Nephron progenitor cell (in vitro differentiated cells): ENCODE data around the gene KDM5C.

Experiments used
- DNase-seq: peaks from one replicate; pipeline ENCODE4 v3.0.0; 2021
- H3K27ac Mint-ChIP-seq: 2 replicates; pipeline ENCODE4 v1.8.0; 2021; ENCODE audit warnings: mild to moderate bottlenecking, moderate library complexity, mixed read lengths
- H3K27me3 Mint-ChIP-seq: 2 replicates; pipeline ENCODE4 v1.8.0; 2021; ENCODE audit warnings: mild to moderate bottlenecking, low read depth, mixed read lengths; ENCODE audit not compliant: poor library complexity
- H3K36me3 Mint-ChIP-seq: 2 replicates; pipeline ENCODE4 v1.8.0; 2021; ENCODE audit warnings: low read depth, mixed read lengths
- H3K4me1 Mint-ChIP-seq: 2 replicates; pipeline ENCODE4 v1.8.0; 2021; ENCODE audit warnings: mixed read lengths
- H3K4me3 Mint-ChIP-seq: 2 replicates; pipeline ENCODE4 v1.8.0; 2021; ENCODE audit warnings: mild to moderate bottlenecking, moderate library complexity, mixed read lengths
- H3K9me3 Mint-ChIP-seq: 2 replicates; pipeline ENCODE4 v1.8.0; 2021; ENCODE audit warnings: mild to moderate bottlenecking, moderate library complexity, mixed read lengths
- CTCF ChIP-seq: fragments of 200-600 bp; sonication (generic); IDR thresholded peaks from 2 replicates; pipeline ENCODE4 v1.5.0; 2021; ENCODE audit warnings: antibody characterized with exemption

Gene KDM5C

DNA sequence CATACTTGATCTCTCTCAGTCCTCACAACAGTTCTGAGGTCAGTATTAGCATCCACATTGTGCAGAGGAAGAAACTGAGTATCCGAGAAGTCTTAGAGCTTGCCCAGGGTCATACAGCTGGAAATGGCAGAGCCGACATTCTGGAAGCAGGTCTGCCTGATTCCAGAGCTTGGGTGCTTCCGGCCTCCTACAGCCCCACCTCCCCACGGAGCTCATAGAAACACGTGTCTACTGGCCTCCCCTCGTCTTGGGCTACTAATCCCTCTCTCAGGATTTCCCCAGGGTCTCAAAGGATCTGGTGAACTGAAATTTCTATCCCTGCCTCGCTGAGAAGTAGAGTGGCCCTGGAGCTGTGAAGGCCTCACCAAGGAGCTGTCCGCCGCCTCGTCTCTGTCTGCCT lies 12.0 kb upstream of the KDM5C start:
- Mint-ChIP-seq H3K4me1 (no peaks in the 10 kb centered on the region), H3K4me3 (no peak overlapping the region), H3K27ac (peak overlapping the region; percentile 80), H3K9me3 (peaks cover 49% of the 10 kb centered on the region), H3K27me3 (peaks cover 3% of the 10 kb centered on the region), H3K36me3 (peaks cover 8% of the 10 kb centered on the region)
- no peak for TF ChIP-seq CTCF
- no peak for DNase-seq

DNA sequence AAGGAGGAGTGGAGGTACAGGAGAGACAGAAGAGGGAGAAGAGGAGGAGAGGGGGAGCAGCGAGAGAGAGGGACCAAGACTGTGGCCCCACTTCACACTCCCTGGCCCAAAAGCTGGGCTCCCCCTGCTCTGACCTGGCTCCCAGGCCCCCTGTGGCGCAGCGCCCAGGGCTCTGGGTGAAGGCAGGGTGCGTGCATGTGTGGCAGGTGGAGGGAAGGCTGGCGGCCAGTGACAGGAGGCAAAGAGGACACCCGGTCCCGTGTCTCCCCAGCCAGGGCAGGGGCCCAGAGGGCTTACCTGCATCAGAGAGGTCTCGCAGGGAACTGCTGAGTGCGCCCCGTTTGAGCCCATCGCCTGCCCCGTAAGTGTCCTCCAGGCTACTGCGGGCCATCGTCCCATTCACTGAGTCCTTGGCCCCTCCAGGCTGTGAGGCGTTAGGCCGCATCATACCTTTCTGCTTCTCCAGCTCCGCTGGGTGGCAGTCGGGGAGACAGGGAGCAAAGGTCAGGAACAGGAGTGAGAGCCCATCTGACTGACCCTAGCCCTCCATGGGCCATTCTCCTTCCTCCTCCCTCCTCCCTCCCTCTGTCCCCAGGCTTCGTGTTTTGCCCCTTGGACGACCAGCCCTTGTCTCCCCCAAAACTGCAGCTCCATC lies 11.1 kb upstream of the KDM5C start:
- Mint-ChIP-seq H3K9me3 (peaks cover 50% of the 10 kb centered on the region), H3K27ac (no peak overlapping the region), H3K27me3 (peaks cover 3% of the 10 kb centered on the region), H3K36me3 (peaks cover 8% of the 10 kb centered on the region), H3K4me1 (no peaks in the 10 kb centered on the region), H3K4me3 (no peak overlapping the region)
- no peak for TF ChIP-seq CTCF
- DNase-seq, result no peak

DNA sequence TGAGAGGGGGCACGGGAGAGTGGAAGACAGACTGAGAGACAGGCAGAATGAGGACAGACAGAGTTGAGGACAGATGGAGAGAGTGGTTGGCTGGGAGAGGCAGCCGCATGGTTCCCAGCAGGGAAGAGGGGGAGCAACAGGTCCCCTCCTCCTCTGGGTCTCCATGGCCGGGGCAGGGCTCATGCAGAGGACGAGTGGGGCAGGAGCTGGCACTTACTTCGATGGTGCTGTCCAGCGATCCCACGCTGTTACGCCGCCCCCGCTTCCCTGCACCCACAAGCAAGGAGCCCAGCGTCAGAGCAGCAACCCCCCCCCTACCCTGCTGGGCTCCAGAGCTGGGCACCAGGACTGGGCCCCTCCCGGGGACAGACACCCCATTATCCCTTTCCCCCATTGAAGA lies 10.6 kb upstream of the KDM5C start:
- DNase-seq, result no peak
- peaks cover 8% of the 10 kb centered on the region for H3K36me3 Mint-ChIP-seq
- H3K27ac Mint-ChIP-seq, result no peak overlapping the region
- no peaks in the 10 kb centered on the region for H3K4me1 Mint-ChIP-seq
- H3K4me3 Mint-ChIP-seq, result no peak overlapping the region
- peaks cover 56% of the 10 kb centered on the region for H3K9me3 Mint-ChIP-seq
- TF ChIP-seq CTCF, result no peak
- peaks cover 3% of the 10 kb centered on the region for H3K27me3 Mint-ChIP-seq

DNA sequence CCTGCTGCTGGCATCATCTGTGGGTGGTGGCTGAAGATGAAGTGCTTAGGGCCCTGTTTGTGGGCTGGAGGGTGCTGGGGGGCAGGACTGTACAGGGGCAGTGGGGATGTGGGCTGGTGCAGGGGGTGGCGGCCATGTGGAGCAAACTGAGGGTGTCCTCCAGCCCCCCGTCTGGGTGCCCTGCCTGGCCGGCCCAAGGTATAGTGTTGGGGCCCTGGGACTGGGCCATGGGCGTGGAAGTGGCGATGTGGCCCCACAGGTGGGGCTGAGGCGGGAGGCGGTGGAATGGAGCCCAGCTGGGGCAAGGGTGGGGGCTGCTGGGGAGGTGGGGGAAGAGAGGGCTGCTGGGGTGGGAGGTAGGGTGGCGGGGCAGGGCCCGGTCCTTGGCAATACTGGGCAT lies 9.5 kb upstream of the KDM5C start:
- Mint-ChIP-seq H3K9me3 (peaks cover 54% of the 10 kb centered on the region), H3K4me3 (no peak overlapping the region), H3K4me1 (no peaks in the 10 kb centered on the region), H3K27me3 (peaks cover 8% of the 10 kb centered on the region), H3K36me3 (peaks cover 8% of the 10 kb centered on the region), H3K27ac (no peak overlapping the region)
- no peak for TF ChIP-seq CTCF
- DNase-seq, result no peak

DNA sequence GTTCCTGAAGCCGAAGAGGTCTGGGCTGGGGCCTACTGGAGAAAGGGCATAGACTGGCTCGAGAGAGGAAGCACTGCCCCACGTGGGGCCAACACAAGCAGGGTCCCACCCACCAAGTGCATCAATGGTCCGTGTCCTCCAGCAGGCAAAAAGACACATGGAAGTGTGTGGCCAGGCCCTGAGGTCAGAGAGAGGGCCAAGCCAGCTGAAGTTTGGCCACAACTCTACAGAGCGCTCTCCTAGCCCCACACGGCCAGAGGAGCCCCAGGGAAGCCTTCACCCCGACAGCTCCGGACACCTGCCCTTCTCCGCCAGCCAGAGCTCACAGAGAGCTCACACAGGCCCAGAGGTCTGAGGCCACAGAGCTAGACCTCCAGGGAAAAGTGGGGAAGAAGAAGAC lies 8.5 kb upstream of the KDM5C start:
- Mint-ChIP-seq H3K27ac (no peak overlapping the region), H3K9me3 (peaks cover 49% of the 10 kb centered on the region), H3K27me3 (peaks cover 9% of the 10 kb centered on the region), H3K36me3 (peaks cover under 1% of the 10 kb centered on the region), H3K4me1 (no peaks in the 10 kb centered on the region), H3K4me3 (no peak overlapping the region)
- TF ChIP-seq CTCF, result no peak
- DNase-seq, result no peak

DNA sequence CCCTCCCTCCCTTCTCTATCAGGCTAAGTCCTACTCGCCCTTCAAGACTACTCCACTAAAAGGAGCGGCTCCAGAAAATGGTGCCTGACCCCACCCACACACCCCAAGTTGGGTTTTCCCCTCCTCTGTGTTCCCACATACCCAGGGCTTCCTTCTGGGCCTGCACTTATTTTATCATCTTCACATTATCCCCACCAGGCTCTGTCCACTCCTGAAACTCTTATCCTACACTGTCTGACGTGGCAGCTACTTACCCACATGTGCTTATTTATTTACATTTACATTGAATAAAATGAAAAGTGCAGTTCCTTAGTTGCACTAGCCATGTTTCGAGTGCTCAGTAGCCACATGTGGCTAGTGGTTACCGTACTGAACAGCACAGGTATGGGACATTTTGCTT lies 5.1 kb upstream of the KDM5C start:
- DNase-seq, result no peak
- H3K9me3 Mint-ChIP-seq, result peaks cover 55% of the 10 kb centered on the region
- H3K4me1 Mint-ChIP-seq, result no peaks in the 10 kb centered on the region
- H3K4me3 Mint-ChIP-seq, result no peak overlapping the region
- H3K36me3 Mint-ChIP-seq, result no peaks in the 10 kb centered on the region
- no peak overlapping the region for H3K27ac Mint-ChIP-seq
- peaks cover 15% of the 10 kb centered on the region for H3K27me3 Mint-ChIP-seq
- no peak for TF ChIP-seq CTCF
